Testis (tissue), 2 donors: ENCODE measurements around the gene ZMAT2.

Source experiments
- POLR2A ChIP-seq: fragments of 450-650 bp; IDR thresholded peaks from one replicate; pipeline ENCODE4 v1.6.1; 2017; ENCODE audit warnings: antibody characterized with exemption, mild to moderate bottlenecking, moderate library complexity
- TF ChIP-seq, protein P1 (sequence below), 3 experiments: fragments of 450-650 bp in 2 of 3; fragments of 200-600 bp in 1 of 3; sonication (generic) in 1 of 3; IDR thresholded peaks; one replicate each; pipeline ENCODE4 v1.5.1; 2016 to 2019; ENCODE audit warnings: antibody characterized with exemption in 3 of 3, mild to moderate bottlenecking in 2 of 3, moderate library complexity in 1 of 3

DNA sequence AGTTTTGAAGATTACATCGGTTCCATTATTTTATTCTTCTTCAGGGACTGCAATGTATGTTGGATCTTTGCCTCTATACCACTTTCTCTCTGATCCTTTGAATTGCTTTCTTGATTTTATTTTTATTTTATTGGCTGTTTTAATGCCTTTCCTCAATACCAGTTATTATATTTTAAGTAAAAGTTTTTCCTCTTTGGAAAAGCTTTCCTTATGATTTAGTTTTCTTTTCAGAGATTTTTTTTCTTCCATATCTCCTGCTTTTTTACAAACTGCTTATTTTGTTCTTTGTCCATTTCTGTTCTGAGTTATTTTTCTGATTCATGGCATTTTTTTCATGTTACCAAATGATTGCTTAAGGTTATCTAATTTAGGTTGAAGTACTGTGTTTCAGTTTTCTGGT is 11.5 kb downstream of the ZMAT2 start:
- TF ChIP-seq POLR2A, result no peak
- TF ChIP-seq, protein P1, sequence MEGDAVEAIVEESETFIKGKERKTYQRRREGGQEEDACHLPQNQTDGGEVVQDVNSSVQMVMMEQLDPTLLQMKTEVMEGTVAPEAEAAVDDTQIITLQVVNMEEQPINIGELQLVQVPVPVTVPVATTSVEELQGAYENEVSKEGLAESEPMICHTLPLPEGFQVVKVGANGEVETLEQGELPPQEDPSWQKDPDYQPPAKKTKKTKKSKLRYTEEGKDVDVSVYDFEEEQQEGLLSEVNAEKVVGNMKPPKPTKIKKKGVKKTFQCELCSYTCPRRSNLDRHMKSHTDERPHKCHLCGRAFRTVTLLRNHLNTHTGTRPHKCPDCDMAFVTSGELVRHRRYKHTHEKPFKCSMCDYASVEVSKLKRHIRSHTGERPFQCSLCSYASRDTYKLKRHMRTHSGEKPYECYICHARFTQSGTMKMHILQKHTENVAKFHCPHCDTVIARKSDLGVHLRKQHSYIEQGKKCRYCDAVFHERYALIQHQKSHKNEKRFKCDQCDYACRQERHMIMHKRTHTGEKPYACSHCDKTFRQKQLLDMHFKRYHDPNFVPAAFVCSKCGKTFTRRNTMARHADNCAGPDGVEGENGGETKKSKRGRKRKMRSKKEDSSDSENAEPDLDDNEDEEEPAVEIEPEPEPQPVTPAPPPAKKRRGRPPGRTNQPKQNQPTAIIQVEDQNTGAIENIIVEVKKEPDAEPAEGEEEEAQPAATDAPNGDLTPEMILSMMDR (IDR thresholded peaks at IDR 0.05), result no peak
